GM12872 (cell line): Measurements from ENCODE around the gene MRPL2.

Experiments used
- CTCF ChIP-seq: IDR thresholded peaks from 3 replicates; pipeline ENCODE4 v1.5.1; 2011; ENCODE audit warnings: low read depth, mild to moderate bottlenecking, low read length, moderate library complexity; ENCODE audit not compliant: insufficient read depth

MRPL2 gene

GRCh38 chr6:43059168-43060033, at the start of gene MRPL2, which contains the start of gene KLC4:
Gene MRPL2, minus strand, starts transcription at chr6:43059434. Its CDS starts 53 bp downstream, at chr6:43059381.
Gene KLC4, plus strand, starts transcription at chr6:43059631. Its CDS starts 1,705 bp downstream, at chr6:43061336.
- no peak for TF ChIP-seq CTCF

- no peak for TF ChIP-seq CTCF
Observed at GRCh38 chr6:43107344-43108062, 48.3 kb upstream of the MRPL2 start.

GRCh38 chr6:43105538-43106222, 46.4 kb upstream of the MRPL2 start:
- no peak for TF ChIP-seq CTCF

- TF ChIP-seq CTCF: no peak
Observed at GRCh38 chr6:43103253-43103876, 44.1 kb upstream of the MRPL2 start.

GRCh38 chr6:43101497-43101896, 42.3 kb upstream of the MRPL2 start:
- no peak for TF ChIP-seq CTCF

GRCh38 chr6:43097502-43097901, 38.3 kb upstream of the MRPL2 start:
- no peak for TF ChIP-seq CTCF
